Measurements from ENCODE around the gene MAD2L2.

DNA sequence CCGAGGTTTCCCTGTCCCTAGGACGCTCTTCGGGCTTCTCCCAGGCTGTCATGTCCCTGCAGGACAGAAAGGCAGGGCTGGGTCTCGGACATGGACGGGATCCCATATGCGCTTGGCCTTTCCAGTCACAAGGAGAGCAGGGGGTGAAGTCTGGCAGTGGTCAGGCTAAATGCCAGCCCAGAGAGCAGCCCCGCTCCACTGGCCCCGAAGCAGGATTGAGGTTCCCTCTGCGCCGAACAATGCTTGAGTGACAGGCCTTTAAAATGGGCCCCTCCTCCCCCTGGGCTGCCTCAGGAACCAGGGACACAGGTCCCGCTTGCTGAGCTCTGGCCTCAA lies 23.2 kb upstream of the MAD2L2 start:
- TF ChIP-seq, protein P1, sequence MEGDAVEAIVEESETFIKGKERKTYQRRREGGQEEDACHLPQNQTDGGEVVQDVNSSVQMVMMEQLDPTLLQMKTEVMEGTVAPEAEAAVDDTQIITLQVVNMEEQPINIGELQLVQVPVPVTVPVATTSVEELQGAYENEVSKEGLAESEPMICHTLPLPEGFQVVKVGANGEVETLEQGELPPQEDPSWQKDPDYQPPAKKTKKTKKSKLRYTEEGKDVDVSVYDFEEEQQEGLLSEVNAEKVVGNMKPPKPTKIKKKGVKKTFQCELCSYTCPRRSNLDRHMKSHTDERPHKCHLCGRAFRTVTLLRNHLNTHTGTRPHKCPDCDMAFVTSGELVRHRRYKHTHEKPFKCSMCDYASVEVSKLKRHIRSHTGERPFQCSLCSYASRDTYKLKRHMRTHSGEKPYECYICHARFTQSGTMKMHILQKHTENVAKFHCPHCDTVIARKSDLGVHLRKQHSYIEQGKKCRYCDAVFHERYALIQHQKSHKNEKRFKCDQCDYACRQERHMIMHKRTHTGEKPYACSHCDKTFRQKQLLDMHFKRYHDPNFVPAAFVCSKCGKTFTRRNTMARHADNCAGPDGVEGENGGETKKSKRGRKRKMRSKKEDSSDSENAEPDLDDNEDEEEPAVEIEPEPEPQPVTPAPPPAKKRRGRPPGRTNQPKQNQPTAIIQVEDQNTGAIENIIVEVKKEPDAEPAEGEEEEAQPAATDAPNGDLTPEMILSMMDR (IDR thresholded peaks at IDR 0.05; ENCODE audit: low read depth, low read length): no peak
- no peak for TF ChIP-seq EZH2phosphoT487 (IDR thresholded peaks at IDR 0.05; ENCODE audit: low read depth)

All from OCI-LY3 (cell line).